NCI-H345 treated with DMSO at 0.1 percent for 48 hours (cell line): ENCODE results near the gene BRF1.
"Not testable (repeated sequence)": the region's sequence is repeated elsewhere in the genome, so short reads cannot be mapped to it uniquely, and the experiment has no call there.

ENCODE experiments used
- DNase-seq: peaks from one replicate; lab custom pipeline; 2025; ENCODE audit not compliant: unreplicated experiment; lab: John Stamatoyannopoulos, UW

Gene BRF1

DNA sequence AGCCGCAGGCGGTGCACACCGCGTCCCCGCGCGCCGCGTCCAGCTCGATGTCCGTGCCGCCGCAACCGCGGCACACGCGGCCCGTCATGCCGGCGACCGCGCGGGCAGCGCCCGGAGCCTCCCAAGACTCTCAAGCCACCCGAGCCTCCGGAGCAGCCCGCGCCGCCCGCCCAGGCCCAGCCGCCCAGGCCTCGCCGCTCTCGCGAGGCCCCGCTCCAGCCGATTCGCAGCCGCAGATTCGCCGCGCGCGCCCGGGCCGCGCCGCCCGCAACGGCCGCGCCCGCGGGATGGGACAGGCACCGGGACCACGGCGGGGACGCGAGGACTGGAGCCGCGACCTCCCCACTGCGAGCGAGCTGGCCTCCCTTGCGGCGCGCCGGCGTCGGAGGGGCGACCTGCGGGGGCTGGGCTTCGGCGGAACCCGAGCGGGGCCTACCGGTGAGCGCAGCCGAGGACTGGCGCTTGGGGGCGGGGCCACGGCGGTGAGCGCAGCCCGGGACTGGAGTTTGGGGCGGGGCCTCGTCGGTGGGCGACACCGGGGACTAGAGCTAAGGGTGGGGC lies at the start of gene BRF1:
BRF1 (minus strand) TSS at position 460 of the 561 bp plus-strand sequence; CDS start at position 88, 372 bp downstream.
- peak; percentile 91 for DNase-seq

DNA sequence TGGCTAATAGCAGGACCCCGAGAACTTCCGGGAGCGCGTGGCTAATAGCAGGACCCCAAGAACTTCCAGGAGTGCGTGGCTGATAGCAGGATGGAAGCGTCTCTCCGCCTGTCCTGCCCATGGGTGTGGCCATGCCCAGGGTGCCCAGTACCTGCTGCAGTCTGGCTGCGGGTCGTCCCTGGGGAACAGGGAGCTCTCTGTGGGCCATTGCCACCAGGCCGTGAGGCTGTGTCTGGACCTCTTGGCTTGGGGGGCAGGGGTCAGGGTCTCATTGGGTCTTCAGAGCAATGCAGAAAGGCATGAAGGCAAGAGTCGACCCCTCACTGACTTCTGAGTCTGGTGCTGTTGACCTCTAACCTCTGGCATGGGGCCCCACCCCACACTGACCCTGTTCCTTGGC lies 49.2 kb upstream of the BRF1 start:
- DNase-seq = no peak

DNA sequence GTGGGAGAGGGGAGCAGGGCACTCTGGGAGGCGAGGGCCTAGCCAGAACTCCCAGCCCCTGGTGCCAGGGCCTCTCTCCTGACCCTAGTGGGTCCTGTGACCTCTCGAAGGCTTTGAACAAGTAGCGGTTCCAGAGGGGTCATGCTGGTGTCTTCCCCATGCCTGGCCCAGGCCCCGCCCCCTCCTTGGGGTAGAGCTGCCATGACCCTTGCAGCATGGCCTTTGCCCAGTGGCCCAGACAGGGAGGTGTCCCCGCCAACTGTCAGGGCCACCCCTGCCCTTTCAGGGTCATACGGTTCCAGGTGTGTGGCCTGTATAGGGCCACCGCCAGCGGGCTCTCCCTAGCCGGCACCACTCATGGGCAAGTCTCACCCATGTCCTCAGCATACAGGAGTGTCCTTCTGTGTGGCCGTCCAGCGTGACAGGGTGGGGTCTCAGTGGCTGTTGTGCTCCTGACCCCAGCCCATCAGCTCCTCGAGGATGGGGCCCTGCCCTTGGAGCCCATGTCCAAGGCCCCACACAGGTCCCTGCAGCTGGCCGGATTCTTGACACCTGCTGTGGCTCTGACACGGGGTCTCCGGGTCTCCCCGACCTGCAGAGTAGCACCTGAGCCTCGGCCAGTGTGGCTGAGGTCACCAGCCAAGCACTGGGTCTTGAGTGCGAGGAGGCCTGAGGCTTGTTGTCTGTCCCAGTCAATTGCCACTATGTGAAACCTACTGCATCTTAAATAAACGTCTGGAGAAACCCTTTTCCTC lies 48.3 kb upstream of the BRF1 start:
- DNase-seq = no peak

- DNase-seq = no peak
Observed at GRCh38 chr14:105348169-105348944, 47.6 kb upstream of the BRF1 start.

- no peak for DNase-seq
Observed at GRCh38 chr14:105347587-105347968, 46.8 kb upstream of the BRF1 start.

- no peak for DNase-seq
Observed at GRCh38 chr14:105346876-105347586, 46.2 kb upstream of the BRF1 start.

DNA sequence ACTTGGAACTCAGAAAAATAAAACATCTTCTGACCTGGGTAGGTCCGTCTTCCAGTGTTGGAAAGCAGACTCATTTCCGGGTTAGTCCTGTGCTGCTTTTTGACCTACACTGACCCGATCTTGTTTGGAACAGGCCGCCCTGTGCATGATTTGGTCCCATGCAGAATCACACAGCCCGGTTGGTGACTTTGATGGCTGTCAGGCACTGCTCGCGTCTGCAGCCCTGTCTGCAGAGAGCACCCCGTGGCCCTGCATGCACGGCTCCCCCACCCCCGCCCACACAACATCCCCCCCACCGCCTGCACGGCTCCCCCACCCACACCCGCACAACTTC lies 45.4 kb upstream of the BRF1 start:
- DNase-seq = no peak

- peak; percentile 93 for DNase-seq
Observed at GRCh38 chr14:105343194-105343593, 42.4 kb upstream of the BRF1 start.

GRCh38 chr14:105340821-105341733 lies 40.3 kb upstream of the BRF1 start:
- DNase-seq = no peak

DNA sequence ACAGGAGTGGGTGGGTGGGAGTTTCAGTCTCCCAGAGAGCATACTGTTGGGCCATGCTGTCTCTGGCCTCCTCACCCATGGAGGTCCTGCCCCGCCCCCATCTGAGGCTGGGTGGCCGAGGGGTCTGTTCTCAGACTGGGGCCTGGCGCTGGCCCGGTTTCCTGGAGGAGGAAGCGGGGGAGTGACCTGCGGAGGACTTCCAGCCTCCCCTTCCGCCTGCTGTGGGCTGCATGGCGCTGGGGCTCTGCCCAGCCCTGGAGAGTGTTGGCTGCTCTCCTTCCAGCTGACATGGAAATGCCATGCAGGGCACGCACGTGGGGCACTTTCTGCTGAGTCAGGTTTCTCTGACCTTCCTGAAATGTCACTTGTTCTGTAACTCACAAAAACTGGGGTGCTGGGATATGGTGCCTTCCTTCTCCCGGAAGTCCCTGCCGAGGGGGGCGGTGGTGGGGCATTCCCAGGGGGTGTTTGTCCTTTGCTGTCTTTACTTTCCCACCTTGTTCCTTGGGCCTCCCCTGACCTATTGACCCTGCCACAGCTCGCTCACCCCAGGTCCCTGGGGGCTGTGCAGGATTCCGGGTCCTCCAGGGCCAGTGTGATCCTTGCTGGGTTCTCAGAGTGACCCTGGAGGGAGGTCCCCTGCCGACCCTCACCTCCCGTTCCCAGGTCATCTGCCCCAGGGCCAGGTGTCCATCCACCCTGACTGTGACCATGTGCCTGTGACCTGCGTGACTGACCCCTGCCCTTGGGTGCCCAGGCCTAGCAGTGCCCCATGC lies 37.4 kb upstream of the BRF1 start:
- DNase-seq = no peak

GRCh38 chr14:105337433-105337832 lies 36.6 kb upstream of the BRF1 start:
- no peak for DNase-seq

- no peak for DNase-seq
Observed at GRCh38 chr14:105336477-105337287, 35.9 kb upstream of the BRF1 start.

DNA sequence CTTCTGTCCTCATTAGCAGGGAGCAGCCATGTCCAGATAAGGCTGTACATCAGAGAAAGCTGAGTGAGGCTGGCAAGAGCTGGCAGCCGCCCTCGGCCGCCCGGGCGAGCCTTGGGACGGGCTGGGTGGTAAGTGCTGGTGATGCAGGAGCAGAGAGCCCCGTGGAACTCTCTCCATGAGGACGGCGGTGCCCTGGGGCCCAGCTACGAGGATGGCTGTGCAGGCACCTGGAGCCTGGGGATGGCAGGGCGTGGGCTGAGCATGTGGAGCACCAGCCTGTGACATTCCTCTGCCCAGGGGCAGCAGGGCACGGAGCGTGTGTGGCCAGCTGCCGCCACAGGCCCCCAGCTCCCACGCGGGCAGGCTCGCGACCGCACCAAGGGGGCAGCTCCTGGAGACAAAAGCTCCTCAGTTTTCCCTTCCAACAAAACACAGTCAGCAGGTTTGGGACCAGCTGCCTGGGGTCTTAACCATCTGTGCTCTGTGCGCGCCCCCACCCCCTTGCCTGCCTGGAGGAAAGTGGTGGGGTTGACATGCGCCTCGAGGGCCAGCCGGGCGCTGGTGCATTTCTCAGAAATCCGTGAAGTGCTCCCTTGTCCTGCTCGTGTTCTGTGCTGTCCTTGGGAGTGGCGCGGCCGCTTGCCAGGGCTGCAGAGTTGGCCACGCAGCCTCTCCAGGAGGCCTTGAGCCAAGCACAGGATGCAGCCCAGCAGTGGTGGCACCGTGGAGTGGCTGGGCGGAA lies 35.1 kb upstream of the BRF1 start:
- no peak for DNase-seq

GRCh38 chr14:105335231-105335542 lies 34.4 kb upstream of the BRF1 start:
- DNase-seq = not testable (repeated sequence)

DNA sequence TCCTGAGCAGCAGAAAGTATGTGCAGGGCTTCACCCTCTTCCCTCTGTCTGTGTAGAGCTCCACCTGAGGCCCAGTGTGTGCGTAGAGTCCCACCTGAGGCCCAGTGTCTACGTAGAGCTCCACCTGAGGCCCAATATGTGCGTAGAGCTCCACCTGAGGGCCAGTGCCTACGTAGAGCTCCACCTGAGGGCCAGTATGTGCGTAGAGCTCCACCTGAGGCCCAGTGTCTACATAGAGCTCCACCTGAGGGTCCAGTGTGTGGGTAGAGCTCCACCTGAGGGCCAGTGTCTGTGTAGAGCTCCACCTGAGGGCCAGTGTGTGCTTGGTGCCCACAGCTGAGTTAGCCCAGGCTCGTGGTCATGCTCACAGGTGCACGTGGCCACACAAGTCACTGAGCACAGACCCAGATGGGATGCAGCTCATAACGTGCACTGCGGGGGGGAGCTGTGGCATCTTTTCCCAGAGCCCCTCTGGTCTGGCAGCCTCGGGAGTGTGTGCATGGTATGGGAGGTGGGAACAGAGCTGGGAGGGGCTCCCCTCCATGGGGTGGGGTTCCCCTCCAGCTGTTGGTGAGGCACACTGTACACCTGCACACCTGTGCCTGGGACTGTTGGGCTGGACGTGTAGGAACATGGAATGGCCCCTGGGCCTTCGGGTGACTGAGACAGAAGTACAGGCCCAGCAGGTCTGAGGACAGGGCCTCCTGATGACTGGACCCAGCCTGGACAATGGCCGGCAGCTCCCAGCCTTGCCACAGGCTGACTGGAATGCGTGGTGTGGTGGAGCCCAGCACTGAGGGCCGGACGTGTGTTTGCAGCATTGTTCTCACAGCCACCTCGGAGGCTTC lies 33.8 kb upstream of the BRF1 start:
- no peak for DNase-seq

- no peak for DNase-seq
Observed at GRCh38 chr14:105333613-105334364, 33.0 kb upstream of the BRF1 start.

DNA sequence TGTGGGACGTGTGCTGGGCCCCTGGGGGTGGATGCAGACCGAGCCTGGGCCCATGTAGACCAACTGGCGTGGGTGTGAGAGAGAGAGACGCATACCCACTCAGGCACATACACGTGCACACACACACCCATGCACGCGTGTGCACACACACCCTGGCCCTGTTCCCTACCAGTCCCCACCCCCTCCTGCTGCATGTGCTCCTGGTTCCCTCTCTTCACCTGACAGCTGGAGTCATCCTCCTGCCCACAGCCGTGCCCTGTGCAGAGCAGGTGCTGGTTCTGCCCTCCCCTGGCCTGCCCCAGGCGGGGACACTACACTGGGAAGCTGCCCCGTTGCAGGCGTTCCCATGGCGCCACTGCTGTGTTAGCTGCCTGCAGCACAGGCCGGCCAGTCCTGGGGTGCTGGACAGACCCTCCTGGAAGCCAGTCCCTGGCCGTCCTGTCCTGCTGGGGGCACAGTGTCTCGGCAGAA lies 32.3 kb upstream of the BRF1 start:
- DNase-seq = no peak
